SU-DHL-6 (cell line): ENCODE results near the gene GP5.

Experiments
- H2AFZ ChIP-seq: fragments of 200-600 bp; sonication (generic); 2 replicates; pipeline ENCODE4 v1.6.1; 2014; ENCODE audit warnings: low read depth, mild to moderate bottlenecking, moderate library complexity, mixed read lengths, antibody characterized with exemption, low read length; ENCODE audit not compliant: severe bottlenecking
- H3F3A ChIP-seq: fragments of 200-600 bp; shearing (Covaris generic); 2 replicates; pipeline ENCODE4 v1.6.0; 2016; ENCODE audit warnings: antibody characterized with exemption, mild to moderate bottlenecking; ENCODE audit not compliant: insufficient read depth
- H3K27ac ChIP-seq: fragments of 200-600 bp; sonication (generic); 2 replicates; pipeline ENCODE4 v1.5.1; 2016; ENCODE audit warnings: low read depth, mild to moderate bottlenecking, low read length, moderate library complexity, mixed read lengths
- H3K27me3 ChIP-seq: fragments of 200-600 bp; sonication (generic), shearing (Covaris generic); 2 replicates; pipeline ENCODE4 v1.6.0; 2014; ENCODE audit warnings: mild to moderate bottlenecking, low read length
- H3K36me3 ChIP-seq: fragments of 200-600 bp; sonication (generic); 2 replicates; pipeline ENCODE4 v1.6.1; 2014; ENCODE audit warnings: mild to moderate bottlenecking, low read length, mixed read lengths
- H3K4me2 ChIP-seq: fragments of 300-600, 200-600 bp; shearing (Covaris generic), sonication (generic); 2 replicates; pipeline ENCODE4 v1.6.0; 2014; ENCODE audit warnings: low read length, low read depth, mild to moderate bottlenecking; ENCODE audit not compliant: poor library complexity, severe bottlenecking
- H3K4me3 ChIP-seq: fragments of 200-600 bp; sonication (generic); 2 replicates; pipeline ENCODE4 v1.5.1; 2014; ENCODE audit warnings: antibody characterized with exemption, low read length, mild to moderate bottlenecking, mixed read lengths; ENCODE audit not compliant: insufficient read depth, poor library complexity, severe bottlenecking
- H3K79me2 ChIP-seq: fragments of 200-600 bp; sonication (generic); 2 replicates; pipeline ENCODE4 v1.6.1; 2014; ENCODE audit warnings: mild to moderate bottlenecking, low read length, moderate library complexity; ENCODE audit not compliant: insufficient read depth
- H3K9ac ChIP-seq: fragments of 200-600 bp; sonication (generic); 2 replicates; pipeline ENCODE4 v1.7.0; 2014; ENCODE audit warnings: mild to moderate bottlenecking, low read length
- H3K9me2 ChIP-seq: fragments of 200-600 bp; sonication (generic); replicated peaks from 2 replicates; pipeline ENCODE4 v1.6.1; 2014; ENCODE audit warnings: low read length; ENCODE audit not compliant: insufficient read depth
- H3K9me3 ChIP-seq: fragments of 200-600 bp; sonication (generic); 2 replicates; pipeline ENCODE4 v1.6.1; 2014; ENCODE audit warnings: low read length, mixed read lengths; ENCODE audit not compliant: insufficient read depth
- H4K20me1 ChIP-seq: fragments of 200-600 bp; sonication (generic); 2 replicates; pipeline ENCODE4 v1.6.1; 2014; ENCODE audit warnings: low read depth, mild to moderate bottlenecking, antibody characterized with exemption, low read length, moderate library complexity, mixed read lengths
- CTCF ChIP-seq: fragments of 200-600 bp; sonication (generic); IDR thresholded peaks from one replicate; pipeline ENCODE4 v1.5.1; 2017; ENCODE audit warnings: antibody characterized with exemption, mild to moderate bottlenecking, low read length, moderate library complexity; ENCODE audit not compliant: insufficient read depth, poor library complexity, severe bottlenecking
- EZH2phosphoT487 ChIP-seq: fragments of 200-600 bp; sonication (generic), shearing (Covaris generic); conservative IDR thresholded peaks from 2 replicates; pipeline ENCODE4 v1.6.1; 2018; ENCODE audit warnings: mild to moderate bottlenecking, antibody characterized with exemption, low read length, moderate library complexity, mixed read lengths

GP5 gene

GRCh38 chr3:194375473-194376240, 23.4 kb downstream of the GP5 start:
- Histone ChIP-seq H3F3A (no peaks in the 10 kb centered on the region), H3K9me3 (no peaks in the 10 kb centered on the region), H3K9ac (no peak overlapping the region), H3K79me2 (no peaks in the 10 kb centered on the region), H3K4me2 (no peak overlapping the region), H2AFZ (no peak overlapping the region), H3K36me3 (no peaks in the 10 kb centered on the region), H3K4me3 (no peak overlapping the region), H3K9me2 (no peaks in the 10 kb centered on the region), H3K27me3 (no peaks in the 10 kb centered on the region), H4K20me1 (no peaks in the 10 kb centered on the region), H3K27ac (no peak overlapping the region)
- TF ChIP-seq EZH2phosphoT487 (no peak), CTCF (no peak)

- H3K27me3 ChIP-seq = no peaks in the 10 kb centered on the region
- H3K9me2 ChIP-seq = no peaks in the 10 kb centered on the region
- TF ChIP-seq EZH2phosphoT487 = no peak
- TF ChIP-seq CTCF = no peak
- H3K4me2 ChIP-seq = no peak overlapping the region
- no peaks in the 10 kb centered on the region for H3F3A ChIP-seq
- no peaks in the 10 kb centered on the region for H3K36me3 ChIP-seq
- H3K9ac ChIP-seq = no peak overlapping the region
- no peak overlapping the region for H2AFZ ChIP-seq
- H3K9me3 ChIP-seq = no peaks in the 10 kb centered on the region
- H3K27ac ChIP-seq = no peak overlapping the region
- H3K79me2 ChIP-seq = no peaks in the 10 kb centered on the region
- no peaks in the 10 kb centered on the region for H4K20me1 ChIP-seq
- H3K4me3 ChIP-seq = no peak overlapping the region
Observed at GRCh38 chr3:194374935-194375334, 24.1 kb downstream of the GP5 start.

GRCh38 chr3:194373899-194374298, 25.2 kb downstream of the GP5 start:
- H3K4me2 ChIP-seq = no peak overlapping the region
- no peaks in the 10 kb centered on the region for H3K9me2 ChIP-seq
- H3K9me3 ChIP-seq = no peaks in the 10 kb centered on the region
- no peaks in the 10 kb centered on the region for H3K79me2 ChIP-seq
- TF ChIP-seq CTCF (no peak), EZH2phosphoT487 (no peak)
- H3K27ac ChIP-seq = no peak overlapping the region
- H2AFZ ChIP-seq = no peak overlapping the region
- H3F3A ChIP-seq = no peaks in the 10 kb centered on the region
- H3K36me3 ChIP-seq = no peaks in the 10 kb centered on the region
- no peak overlapping the region for H3K4me3 ChIP-seq
- H3K27me3 ChIP-seq = no peaks in the 10 kb centered on the region
- H3K9ac ChIP-seq = no peak overlapping the region
- H4K20me1 ChIP-seq = no peaks in the 10 kb centered on the region
